HCT116 (cell line): Measurements from ENCODE around the gene AGMAT.

ENCODE experiments used
- ATF3 ChIP-seq: IDR thresholded peaks from 2 replicates; pipeline ENCODE4 v1.6.1; 2012
- ELF1 ChIP-seq: IDR thresholded peaks from 2 replicates; pipeline ENCODE4 v1.6.1; 2012; ENCODE audit warnings: low read depth, borderline replicate concordance
- POLR2A ChIP-seq: IDR thresholded peaks from 2 replicates; pipeline ENCODE4 v1.7.0; 2011; ENCODE audit warnings: borderline replicate concordance; ENCODE audit not compliant: insufficient read depth, insufficient read length; ENCODE audit errors: extremely low read depth
- POLR2AphosphoS5 ChIP-seq: IDR thresholded peaks from 2 replicates; pipeline ENCODE4 v1.6.1; 2011; ENCODE audit warnings: mild to moderate bottlenecking, low read depth, low read length, moderate library complexity
- RAD21 ChIP-seq: IDR thresholded peaks from 2 replicates; pipeline ENCODE4 v1.6.1; 2012; ENCODE audit warnings: low read depth, mild to moderate bottlenecking
- TF ChIP-seq, protein P1 (sequence below), 3 experiments: fragments of 200-600 bp in 1 of 3; sonication (generic) in 1 of 3; IDR thresholded peaks in 2 of 3; conservative IDR thresholded peaks in 1 of 3; 2 replicates each; pipeline ENCODE4 v1.5.1; 2012 to 2017; ENCODE audit warnings: low read depth in 2 of 3, low read length in 2 of 3, antibody characterized with exemption in 1 of 3, borderline replicate concordance in 1 of 3, control low read depth in 1 of 3, mild to moderate bottlenecking in 1 of 3, mixed read lengths in 1 of 3, mixed run types in 1 of 3, moderate library complexity in 1 of 3; ENCODE audit not compliant: insufficient read depth in 1 of 3
- TF ChIP-seq, protein P2 (sequence below): IDR thresholded peaks from 2 replicates; pipeline ENCODE4 v1.6.1; 2012; ENCODE audit warnings: low read depth

DNA sequence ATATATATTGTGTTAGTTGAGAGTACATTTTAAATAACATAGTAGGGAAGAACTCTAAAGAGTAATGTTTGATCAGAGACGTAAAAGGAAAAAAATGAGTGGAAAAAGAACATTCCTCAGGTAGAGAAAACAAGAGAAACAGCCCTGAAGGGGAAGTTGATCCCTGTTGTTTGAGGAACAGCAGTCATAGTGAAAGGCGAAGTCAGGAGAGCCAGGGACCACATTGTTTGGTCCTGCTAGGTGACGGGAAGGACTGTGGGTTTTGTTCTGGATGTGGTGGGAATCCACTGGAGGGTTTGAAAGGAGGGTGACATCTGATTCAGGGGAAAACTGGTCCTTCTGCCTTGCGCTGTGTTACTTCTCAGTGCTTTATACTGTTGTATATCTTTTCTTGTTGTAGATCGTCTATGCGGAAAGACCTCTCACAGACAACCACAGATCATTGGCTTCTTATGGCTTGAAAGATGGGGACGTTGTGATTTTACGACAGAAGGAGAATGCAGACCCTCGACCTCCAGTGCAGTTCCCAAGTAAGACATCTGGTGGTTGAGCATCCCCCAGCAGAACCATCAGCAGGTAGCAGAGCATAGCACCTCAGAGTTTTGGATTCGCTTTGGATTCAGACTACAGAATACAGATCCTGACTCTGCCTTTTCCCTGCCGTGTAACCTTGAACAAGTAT lies 41.6 kb upstream of the AGMAT start:
- TF ChIP-seq, protein P1, sequence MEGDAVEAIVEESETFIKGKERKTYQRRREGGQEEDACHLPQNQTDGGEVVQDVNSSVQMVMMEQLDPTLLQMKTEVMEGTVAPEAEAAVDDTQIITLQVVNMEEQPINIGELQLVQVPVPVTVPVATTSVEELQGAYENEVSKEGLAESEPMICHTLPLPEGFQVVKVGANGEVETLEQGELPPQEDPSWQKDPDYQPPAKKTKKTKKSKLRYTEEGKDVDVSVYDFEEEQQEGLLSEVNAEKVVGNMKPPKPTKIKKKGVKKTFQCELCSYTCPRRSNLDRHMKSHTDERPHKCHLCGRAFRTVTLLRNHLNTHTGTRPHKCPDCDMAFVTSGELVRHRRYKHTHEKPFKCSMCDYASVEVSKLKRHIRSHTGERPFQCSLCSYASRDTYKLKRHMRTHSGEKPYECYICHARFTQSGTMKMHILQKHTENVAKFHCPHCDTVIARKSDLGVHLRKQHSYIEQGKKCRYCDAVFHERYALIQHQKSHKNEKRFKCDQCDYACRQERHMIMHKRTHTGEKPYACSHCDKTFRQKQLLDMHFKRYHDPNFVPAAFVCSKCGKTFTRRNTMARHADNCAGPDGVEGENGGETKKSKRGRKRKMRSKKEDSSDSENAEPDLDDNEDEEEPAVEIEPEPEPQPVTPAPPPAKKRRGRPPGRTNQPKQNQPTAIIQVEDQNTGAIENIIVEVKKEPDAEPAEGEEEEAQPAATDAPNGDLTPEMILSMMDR (IDR thresholded peaks at IDR 0.05 in 2 of 3, conservative IDR thresholded peaks at IDR 0.05 in 1 of 3; ENCODE audit: borderline replicate concordance in 1 of 3, insufficient read depth in 1 of 3, low read depth in 2 of 3, low read length in 2 of 3): no peak
- TF ChIP-seq POLR2A (no peak), ELF1 (no peak), RAD21 (no peak), ATF3 (no peak), POLR2AphosphoS5 (no peak)
- TF ChIP-seq, protein P2, sequence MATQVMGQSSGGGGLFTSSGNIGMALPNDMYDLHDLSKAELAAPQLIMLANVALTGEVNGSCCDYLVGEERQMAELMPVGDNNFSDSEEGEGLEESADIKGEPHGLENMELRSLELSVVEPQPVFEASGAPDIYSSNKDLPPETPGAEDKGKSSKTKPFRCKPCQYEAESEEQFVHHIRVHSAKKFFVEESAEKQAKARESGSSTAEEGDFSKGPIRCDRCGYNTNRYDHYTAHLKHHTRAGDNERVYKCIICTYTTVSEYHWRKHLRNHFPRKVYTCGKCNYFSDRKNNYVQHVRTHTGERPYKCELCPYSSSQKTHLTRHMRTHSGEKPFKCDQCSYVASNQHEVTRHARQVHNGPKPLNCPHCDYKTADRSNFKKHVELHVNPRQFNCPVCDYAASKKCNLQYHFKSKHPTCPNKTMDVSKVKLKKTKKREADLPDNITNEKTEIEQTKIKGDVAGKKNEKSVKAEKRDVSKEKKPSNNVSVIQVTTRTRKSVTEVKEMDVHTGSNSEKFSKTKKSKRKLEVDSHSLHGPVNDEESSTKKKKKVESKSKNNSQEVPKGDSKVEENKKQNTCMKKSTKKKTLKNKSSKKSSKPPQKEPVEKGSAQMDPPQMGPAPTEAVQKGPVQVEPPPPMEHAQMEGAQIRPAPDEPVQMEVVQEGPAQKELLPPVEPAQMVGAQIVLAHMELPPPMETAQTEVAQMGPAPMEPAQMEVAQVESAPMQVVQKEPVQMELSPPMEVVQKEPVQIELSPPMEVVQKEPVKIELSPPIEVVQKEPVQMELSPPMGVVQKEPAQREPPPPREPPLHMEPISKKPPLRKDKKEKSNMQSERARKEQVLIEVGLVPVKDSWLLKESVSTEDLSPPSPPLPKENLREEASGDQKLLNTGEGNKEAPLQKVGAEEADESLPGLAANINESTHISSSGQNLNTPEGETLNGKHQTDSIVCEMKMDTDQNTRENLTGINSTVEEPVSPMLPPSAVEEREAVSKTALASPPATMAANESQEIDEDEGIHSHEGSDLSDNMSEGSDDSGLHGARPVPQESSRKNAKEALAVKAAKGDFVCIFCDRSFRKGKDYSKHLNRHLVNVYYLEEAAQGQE: no peak
